Measurements from ENCODE around the gene NPFF.
"Not testable (repeated sequence)": the region's sequence is repeated elsewhere in the genome, so short reads cannot be mapped to it uniquely, and the experiment has no call there.

The NPFF gene

GRCh38 chr12:53506881-53507602, at the start of gene NPFF:
Gene NPFF, minus strand, starts transcription at chr12:53507484. Its CDS starts 10 bp downstream, at chr12:53507474.
- DNase-seq: no peak

GRCh38 chr12:53552361-53553327, 45.4 kb upstream of the NPFF start:
- no peak for DNase-seq

- DNase-seq: no peak
Measured at GRCh38 chr12:53551889-53552291, 44.6 kb upstream of the NPFF start.

- DNase-seq: no peak
Measured at GRCh38 chr12:53550595-53550994, 43.3 kb upstream of the NPFF start.

- DNase-seq: not testable (repeated sequence)
Measured at GRCh38 chr12:53550131-53550530, 42.8 kb upstream of the NPFF start.

- not testable (repeated sequence) for DNase-seq
Measured at GRCh38 chr12:53548354-53548753, 41.1 kb upstream of the NPFF start.

- DNase-seq: peak in 1 of 4 experiments; percentile 10
Measured at GRCh38 chr12:53543539-53543938, 36.3 kb upstream of the NPFF start.

- no peak for DNase-seq
Measured at GRCh38 chr12:53539526-53539925, 32.2 kb upstream of the NPFF start.

- DNase-seq: no peak
Measured at GRCh38 chr12:53538209-53538689, 31.0 kb upstream of the NPFF start.

GRCh38 chr12:53536962-53537361, 29.7 kb upstream of the NPFF start:
- DNase-seq: no peak

GRCh38 chr12:53533471-53533870, 26.2 kb upstream of the NPFF start:
- no peak for DNase-seq

GRCh38 chr12:53532524-53533445, 25.5 kb upstream of the NPFF start:
- DNase-seq: no peak

- DNase-seq: no peak
Measured at GRCh38 chr12:53532021-53532420, 24.7 kb upstream of the NPFF start.

GRCh38 chr12:53530920-53531319, 23.6 kb upstream of the NPFF start:
- DNase-seq: no peak

- no peak for DNase-seq
Measured at GRCh38 chr12:53530061-53530460, 22.8 kb upstream of the NPFF start.

- DNase-seq: no peak
Measured at GRCh38 chr12:53524476-53524875, 17.2 kb upstream of the NPFF start.

GRCh38 chr12:53523131-53523530, 15.8 kb upstream of the NPFF start:
- no peak for DNase-seq

GRCh38 chr12:53518381-53518780, 11.1 kb upstream of the NPFF start:
- no peak for DNase-seq

- no peak for DNase-seq
Measured at GRCh38 chr12:53516758-53517455, 9.6 kb upstream of the NPFF start.

GRCh38 chr12:53515291-53515680, 8.0 kb upstream of the NPFF start:
- DNase-seq: no peak

GRCh38 chr12:53514628-53515290, 7.5 kb upstream of the NPFF start:
- no peak for DNase-seq

Measured in activated CD4-positive, CD25-positive, alpha-beta regulatory T cell (primary cell).